GM21529 (cell line): Measurements from ENCODE around the gene CDK19.
"Not testable (repeated sequence)": the region's sequence is repeated elsewhere in the genome, so short reads cannot be mapped to it uniquely, and the experiment has no call there.

Experiments used
- ATAC-seq: cut with Tn5 transposase; IDR thresholded peaks from one replicate; pipeline ENCODE4 v1.9.1; 2021; ENCODE audit not compliant: unreplicated experiment

The CDK19 gene

GRCh38 chr6:110815411-110816409 is at the start of gene CDK19:
Gene CDK19, minus strand, starts transcription at chr6:110815469. Its CDS starts 333 bp downstream, at chr6:110815136.
- ATAC-seq = peak; percentile 70

GRCh38 chr6:110864824-110865223 is 49.6 kb upstream of the CDK19 start:
- no peak for ATAC-seq

- ATAC-seq = no peak
Observed at GRCh38 chr6:110859335-110859792, 44.1 kb upstream of the CDK19 start.

GRCh38 chr6:110858562-110859214 is 43.4 kb upstream of the CDK19 start:
- ATAC-seq = no peak

- no peak for ATAC-seq
Observed at GRCh38 chr6:110858016-110858415, 42.7 kb upstream of the CDK19 start.

- ATAC-seq = no peak
Observed at GRCh38 chr6:110856296-110856695, 41.0 kb upstream of the CDK19 start.

- no peak for ATAC-seq
Observed at GRCh38 chr6:110853754-110854477, 38.6 kb upstream of the CDK19 start.

- no peak for ATAC-seq
Observed at GRCh38 chr6:110852773-110853172, 37.5 kb upstream of the CDK19 start.

- ATAC-seq = no peak
Observed at GRCh38 chr6:110849781-110850180, 34.5 kb upstream of the CDK19 start.

- no peak for ATAC-seq
Observed at GRCh38 chr6:110841266-110841665, 26.0 kb upstream of the CDK19 start.

- ATAC-seq = not testable (repeated sequence)
Observed at GRCh38 chr6:110835751-110836150, 20.5 kb upstream of the CDK19 start.

GRCh38 chr6:110833831-110834230 is 18.6 kb upstream of the CDK19 start:
- no peak for ATAC-seq

- no peak for ATAC-seq
Observed at GRCh38 chr6:110831405-110831804, 16.1 kb upstream of the CDK19 start.

- ATAC-seq = no peak
Observed at GRCh38 chr6:110828396-110828795, 13.1 kb upstream of the CDK19 start.

GRCh38 chr6:110826236-110827129 is 11.2 kb upstream of the CDK19 start:
- ATAC-seq = no peak

- ATAC-seq = no peak
Observed at GRCh38 chr6:110823146-110823545, 7.9 kb upstream of the CDK19 start.

- ATAC-seq = no peak
Observed at GRCh38 chr6:110822249-110822648, 7.0 kb upstream of the CDK19 start.

GRCh38 chr6:110816677-110817076 is 1.4 kb upstream of the CDK19 start:
- no peak for ATAC-seq

GRCh38 chr6:110815015-110815410 is 256 bp downstream of the CDK19 start:
- ATAC-seq = no peak
